Ishikawa (cell line): ENCODE results near the gene TTC34.

Experiments
- CEBPB ChIP-seq: IDR thresholded peaks from 2 replicates; pipeline ENCODE4 v1.6.1; 2012
- TAF1 ChIP-seq: IDR thresholded peaks from 2 replicates; pipeline ENCODE4 v1.6.1; 2012; ENCODE audit warnings: low read depth, mild to moderate bottlenecking
- ZBTB7A ChIP-seq: IDR thresholded peaks from 2 replicates; pipeline ENCODE4 v1.6.1; 2012; ENCODE audit warnings: low read depth
- TF ChIP-seq, protein P1 (sequence below): IDR thresholded peaks from 2 replicates; pipeline ENCODE4 v1.6.1; 2012

DNA sequence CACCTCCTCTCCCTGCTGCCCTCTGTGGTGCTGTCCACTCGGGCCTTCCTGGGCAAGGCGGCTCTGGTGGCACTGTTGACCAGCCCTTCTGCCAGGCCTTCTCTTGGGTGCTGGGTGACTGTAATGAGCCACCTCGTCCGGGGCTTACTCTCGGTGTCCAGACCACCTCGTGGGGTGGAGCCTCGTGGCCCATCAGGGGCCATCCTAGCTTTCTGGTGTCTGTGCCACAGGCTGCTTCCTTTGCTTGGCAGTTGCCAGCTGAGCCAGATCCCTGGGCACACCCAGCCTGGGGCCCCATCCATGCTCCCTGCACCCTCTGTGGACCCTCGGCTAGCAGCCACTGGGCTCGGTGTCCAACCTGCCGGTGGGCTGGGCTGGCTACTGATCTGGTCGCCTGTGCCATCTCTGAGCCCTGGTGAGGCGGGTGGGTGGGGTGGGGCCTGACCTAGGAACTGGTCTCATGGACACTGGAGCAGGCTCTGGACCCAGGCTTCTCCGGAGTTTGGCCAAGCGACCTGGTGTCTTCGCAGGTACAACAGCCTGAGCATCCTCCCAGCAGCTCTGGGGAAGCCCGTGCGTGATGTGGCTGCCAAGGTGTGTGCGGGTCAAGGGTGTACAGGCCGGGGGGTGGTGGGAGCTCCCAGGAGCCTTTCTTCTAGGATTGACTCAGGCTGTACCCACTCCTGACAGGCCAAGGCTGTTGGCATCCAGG, 213.5 kb downstream of the TTC34 start:
- no peak for TF ChIP-seq CEBPB
- TF ChIP-seq ZBTB7A = no peak
- no peak for TF ChIP-seq TAF1
- TF ChIP-seq, protein P1, sequence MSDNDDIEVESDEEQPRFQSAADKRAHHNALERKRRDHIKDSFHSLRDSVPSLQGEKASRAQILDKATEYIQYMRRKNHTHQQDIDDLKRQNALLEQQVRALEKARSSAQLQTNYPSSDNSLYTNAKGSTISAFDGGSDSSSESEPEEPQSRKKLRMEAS = no peak
